ENCODE data around the gene HSPB7. TPM values are rescaled to one million over a fixed set of nuclear protein-coding genes. Genes with fewer than 3 reads are reported as not detected.
"Not testable (repeated sequence)": the region's sequence is repeated elsewhere in the genome, so short reads cannot be mapped to it uniquely, and the experiment has no call there.

HSPB7 gene
- polyA plus RNA-seq, 1 donor (not counting 4 experiments of a cell fraction or from before 2014, with no cell fraction given): 0.05 TPM

- Histone ChIP-seq H2AFZ (ENCODE audit: control insufficient read depth, low read length) (no peak overlapping the region), H3K27me3 (ENCODE audit: control insufficient read depth, extremely low read depth, insufficient read depth, low read length) (no peaks in the 10 kb centered on the region), H3K27ac (ENCODE audit: control insufficient read depth, insufficient read depth, low read length) (no peak overlapping the region), H3K4me1 (ENCODE audit: control insufficient read depth, extremely low read depth, insufficient read depth, low read length) (peaks cover 15% of the 10 kb centered on the region), H3K9me3 (ENCODE audit: control insufficient read depth, low read depth, low read length) (no peaks in the 10 kb centered on the region), H3K36me3 (ENCODE audit: control insufficient read depth in 2 of 2, extremely low read depth in 1 of 2, insufficient read depth in 2 of 2, low read length in 2 of 2) (no peaks in the 10 kb centered on the region), H3K9ac (ENCODE audit: control insufficient read depth, extremely low read depth, insufficient read depth, low read length) (no peak overlapping the region), H4K20me1 (ENCODE audit: control insufficient read depth, extremely low read depth, insufficient read depth, low read length) (no peaks in the 10 kb centered on the region), H3K4me2 (ENCODE audit: control insufficient read depth, extremely low read depth, insufficient read depth, low read depth, low read length) (no peak overlapping the region), H3K9me1 (ENCODE audit: control insufficient read depth, extremely low read depth, insufficient read depth, low read length) (no peaks in the 10 kb centered on the region), H3K79me2 (ENCODE audit: control insufficient read depth, insufficient read depth, low read length) (no peaks in the 10 kb centered on the region), H3K4me3 (ENCODE audit: control insufficient read depth in 2 of 3, extremely low read depth in 1 of 3, insufficient read depth in 2 of 3, low read depth in 1 of 3, low read length in 3 of 3) (no peak overlapping the region)
- FAIRE-seq (no peak), DNase-seq (ENCODE audit: low read depth, low spot score) (no peak)
- dilution Hi-C loops (cut with MboI; ENCODE audit: extremely low pct_ligation_motif_present, low sequenced_read_pairs): no loop called here
- TF ChIP-seq EZH2 (IDR thresholded peaks at IDR 0.05; ENCODE audit: low read length): no peak
Observed at GRCh38 chr1:16006010-16006409, 11.8 kb downstream of the HSPB7 start.

DNA sequence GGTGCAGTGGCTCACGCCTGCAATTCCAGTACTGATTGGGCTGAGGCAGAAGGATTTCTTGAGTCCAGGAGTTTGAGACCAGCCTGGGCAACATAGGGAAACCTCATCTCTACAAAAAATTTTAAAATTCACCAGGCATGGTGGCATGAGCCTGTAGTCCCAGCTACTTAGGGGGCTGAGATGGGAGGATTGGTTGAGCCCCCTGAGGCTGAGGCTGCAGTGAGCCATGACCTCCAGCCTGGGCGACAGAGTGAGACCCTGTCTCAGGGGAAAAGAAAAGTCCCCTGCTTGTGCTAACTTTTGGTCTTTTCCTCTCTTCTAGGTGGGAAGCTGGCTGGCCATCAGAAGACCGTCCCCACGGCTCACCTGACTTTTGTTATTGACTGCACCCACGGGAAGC is 12.2 kb downstream of the HSPB7 start:
- Histone ChIP-seq H4K20me1 (ENCODE audit: control insufficient read depth, extremely low read depth, insufficient read depth, low read length) (no peaks in the 10 kb centered on the region), H3K4me1 (ENCODE audit: control insufficient read depth, extremely low read depth, insufficient read depth, low read length) (peaks cover 15% of the 10 kb centered on the region), H3K27ac (ENCODE audit: control insufficient read depth, insufficient read depth, low read length) (no peak overlapping the region), H3K4me3 (ENCODE audit: control insufficient read depth in 2 of 3, extremely low read depth in 1 of 3, insufficient read depth in 2 of 3, low read depth in 1 of 3, low read length in 3 of 3) (no peak overlapping the region), H2AFZ (ENCODE audit: control insufficient read depth, low read length) (no peak overlapping the region), H3K4me2 (ENCODE audit: control insufficient read depth, extremely low read depth, insufficient read depth, low read depth, low read length) (no peak overlapping the region), H3K36me3 (ENCODE audit: control insufficient read depth in 2 of 2, extremely low read depth in 1 of 2, insufficient read depth in 2 of 2, low read length in 2 of 2) (no peaks in the 10 kb centered on the region), H3K9me1 (ENCODE audit: control insufficient read depth, extremely low read depth, insufficient read depth, low read length) (no peaks in the 10 kb centered on the region), H3K79me2 (ENCODE audit: control insufficient read depth, insufficient read depth, low read length) (no peaks in the 10 kb centered on the region), H3K9me3 (ENCODE audit: control insufficient read depth, low read depth, low read length) (no peaks in the 10 kb centered on the region), H3K27me3 (ENCODE audit: control insufficient read depth, extremely low read depth, insufficient read depth, low read length) (no peaks in the 10 kb centered on the region), H3K9ac (ENCODE audit: control insufficient read depth, extremely low read depth, insufficient read depth, low read length) (no peak overlapping the region)
- DNase-seq (ENCODE audit: low read depth, low spot score) (no peak), FAIRE-seq (no peak)
- dilution Hi-C loops (cut with MboI; ENCODE audit: extremely low pct_ligation_motif_present, low sequenced_read_pairs): no loop called here
- TF ChIP-seq EZH2 (IDR thresholded peaks at IDR 0.05; ENCODE audit: low read length): no peak
- no peak for TF ChIP-seq CTCF (optimal IDR thresholded peaks at IDR 0.05 in 1 of 3, IDR thresholded peaks at IDR 0.05 in 1 of 3, conservative IDR thresholded peaks at IDR 0.05 in 1 of 3; ENCODE audit: extremely low read depth in 1 of 3, insufficient read depth in 2 of 3, low read length in 3 of 3)

DNA sequence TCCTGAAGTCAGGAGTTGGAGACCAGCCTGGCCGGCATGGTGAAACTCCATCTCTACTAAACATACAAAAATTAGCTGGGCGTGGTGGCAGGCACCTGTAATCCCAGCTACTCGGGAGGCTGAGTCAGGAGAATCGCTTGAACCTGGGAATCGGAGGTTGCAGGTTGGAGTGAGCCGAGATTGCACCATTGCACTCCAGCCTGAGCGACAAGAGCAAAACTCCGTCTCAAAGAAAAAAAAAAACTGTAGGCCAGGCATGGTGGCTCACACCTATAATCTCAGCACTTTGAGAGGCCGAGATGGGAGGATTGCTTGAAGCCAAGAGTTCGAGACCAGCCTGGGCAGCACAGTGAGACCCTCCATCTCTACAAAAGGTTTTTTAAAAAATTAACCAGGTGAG is 16.6 kb downstream of the HSPB7 start:
- H3K27ac ChIP-seq (ENCODE audit: control insufficient read depth, insufficient read depth, low read length); H3K79me2 ChIP-seq (ENCODE audit: control insufficient read depth, insufficient read depth, low read length); H3K9me3 ChIP-seq (ENCODE audit: control insufficient read depth, low read depth, low read length); DNase-seq (ENCODE audit: low read depth, low spot score); H3K27me3 ChIP-seq (ENCODE audit: control insufficient read depth, extremely low read depth, insufficient read depth, low read length); dilution Hi-C loops (cut with MboI; ENCODE audit: extremely low pct_ligation_motif_present, low sequenced_read_pairs); FAIRE-seq; H2AFZ ChIP-seq (ENCODE audit: control insufficient read depth, low read length); H4K20me1 ChIP-seq (ENCODE audit: control insufficient read depth, extremely low read depth, insufficient read depth, low read length); H3K4me3 ChIP-seq (ENCODE audit: control insufficient read depth in 2 of 3, extremely low read depth in 1 of 3, insufficient read depth in 2 of 3, low read depth in 1 of 3, low read length in 3 of 3); H3K36me3 ChIP-seq (ENCODE audit: control insufficient read depth in 2 of 2, extremely low read depth in 1 of 2, insufficient read depth in 2 of 2, low read length in 2 of 2); H3K4me2 ChIP-seq (ENCODE audit: control insufficient read depth, extremely low read depth, insufficient read depth, low read depth, low read length); H3K4me1 ChIP-seq (ENCODE audit: control insufficient read depth, extremely low read depth, insufficient read depth, low read length); H3K9ac ChIP-seq (ENCODE audit: control insufficient read depth, extremely low read depth, insufficient read depth, low read length); H3K9me1 ChIP-seq (ENCODE audit: control insufficient read depth, extremely low read depth, insufficient read depth, low read length): not testable (repeated sequence)
